SK-N-SH (cell line): ENCODE results near the gene RGS6. TPM values are rescaled to one million over a fixed set of nuclear protein-coding genes. Genes with fewer than 3 reads are reported as not detected.

Experiments
- CTCF ChIA-PET: fragments of 300-600, 350-600 bp; formaldehyde crosslinking; extraction: SDS; loops from one replicate; lab custom pipeline; 2021; lab: Yijun Ruan, JAX
- POLR2A ChIA-PET: fragments of 350-600 bp; sonication (Branson Sonifier 250); formaldehyde crosslinking; extraction: SDS; loops from one replicate; lab custom pipeline; 2020; ENCODE audit warnings: antibody characterized with exemption, inconsistent platforms; lab: Yijun Ruan, JAX
- DNase-seq: peaks from one replicate; pipeline ENCODE4 v3.0.0; 2012
- H2AFZ ChIP-seq: fragments of 200-600 bp; sonication (generic); 2 replicates; pipeline ENCODE4 v1.8.1; 2016; ENCODE audit warnings: antibody characterized with exemption, mild to moderate bottlenecking, low read depth
- H3F3A ChIP-seq: fragments of 200-600 bp; sonication (generic); replicated peaks from 2 replicates; pipeline ENCODE3; 2016; ENCODE audit warnings: antibody characterized with exemption, mild to moderate bottlenecking; ENCODE audit not compliant: insufficient read depth
- H3K27ac ChIP-seq, 2 experiments: fragments of 200-500 bp in 1 of 2; fragments of 200-600 bp in 1 of 2; sonication (Bioruptor generic) in 1 of 2; sonication (generic), shearing (Covaris generic) in 1 of 2; 2 replicates each; pipeline versions ENCODE4 v1.5.1 to v1.6.1; 2014 to 2016; ENCODE audit warnings: low read depth in 2 of 2, inconsistent platforms in 1 of 2, low read length in 1 of 2, mild to moderate bottlenecking in 1 of 2, mixed read lengths in 1 of 2
- H3K27me3 ChIP-seq: fragments of 200-600 bp; sonication (generic), shearing (Covaris generic); 2 replicates; pipeline ENCODE4 v1.6.1; 2016; ENCODE audit warnings: mixed run types; ENCODE audit not compliant: insufficient read depth
- H3K36me3 ChIP-seq, 2 experiments: fragments of 200-500 bp in 1 of 2; fragments of 200-600 bp in 1 of 2; sonication (Bioruptor generic) in 1 of 2; sonication (generic) in 1 of 2; replicated peaks in 1 of 2; 2 replicates each; pipeline versions ENCODE3 to v1.5.1; 2014 to 2016; ENCODE audit warnings: low read length in 1 of 2, mild to moderate bottlenecking in 1 of 2; ENCODE audit not compliant: insufficient read depth in 2 of 2, control insufficient read depth in 1 of 2
- H3K4me1 ChIP-seq, 2 experiments: fragments of 200-500 bp in 1 of 2; fragments of 200-600 bp in 1 of 2; sonication (Bioruptor generic) in 1 of 2; sonication (generic), shearing (Covaris generic) in 1 of 2; 2 replicates each; pipeline versions ENCODE4 v1.5.1 to v1.6.1; 2014 to 2016; ENCODE audit warnings: low read depth in 1 of 2, low read length in 1 of 2, mixed run types in 1 of 2; ENCODE audit not compliant: insufficient read depth in 2 of 2, control insufficient read depth in 1 of 2
- H3K4me2 ChIP-seq: fragments of 200-600 bp; sonication (generic), shearing (Covaris generic); 2 replicates; pipeline ENCODE4 v1.6.1; 2017; ENCODE audit warnings: mixed run types
- H3K4me3 ChIP-seq, 2 experiments: fragments of 200-500 bp in 1 of 2; fragments of 200-600 bp in 1 of 2; sonication (Bioruptor generic) in 1 of 2; sonication (generic), shearing (Covaris generic) in 1 of 2; 2 replicates each; pipeline versions ENCODE4 v1.5.1 to v1.8.1; 2014 to 2016; ENCODE audit warnings: low read depth in 2 of 2, inconsistent platforms in 1 of 2, low read length in 1 of 2, mild to moderate bottlenecking in 1 of 2, mixed read lengths in 1 of 2, moderate library complexity in 1 of 2
- H3K79me2 ChIP-seq: fragments of 200-600 bp; sonication (generic); 2 replicates; pipeline ENCODE4 v1.8.1; 2017; ENCODE audit warnings: mild to moderate bottlenecking; ENCODE audit not compliant: insufficient read depth
- H3K9ac ChIP-seq: fragments of 200-600 bp; sonication (generic); 2 replicates; pipeline ENCODE4 v1.6.1; 2017; ENCODE audit warnings: mixed run types
- H3K9me2 ChIP-seq: fragments of 200-600 bp; sonication (generic); 2 replicates; pipeline ENCODE4 v1.6.1; 2017; ENCODE audit warnings: mixed run types
- H3K9me3 ChIP-seq: fragments of 200-600 bp; sonication (generic); 2 replicates; pipeline ENCODE4 v1.6.1; 2017; ENCODE audit warnings: mixed run types, mild to moderate bottlenecking, moderate library complexity
- H4K20me1 ChIP-seq: fragments of 200-600 bp; sonication (generic); 2 replicates; pipeline ENCODE4 v1.6.1; 2017; ENCODE audit warnings: mild to moderate bottlenecking, mixed run types; ENCODE audit not compliant: insufficient read depth
- ELF1 ChIP-seq: IDR thresholded peaks from 2 replicates; pipeline ENCODE4 v1.4.0; 2012
- FOXM1 ChIP-seq: IDR thresholded peaks from 2 replicates; pipeline ENCODE4 v1.4.0; 2012; ENCODE audit warnings: low read depth, mild to moderate bottlenecking
- GATA2 ChIP-seq: sonication (generic); formaldehyde crosslinking; IDR thresholded peaks from 2 replicates; pipeline ENCODE4 v1.5.0; 2020; ENCODE audit warnings: mild to moderate bottlenecking, missing genetic modification reagents
- JUND ChIP-seq: IDR thresholded peaks from 2 replicates; pipeline ENCODE4 v1.4.0; 2012
- MEF2A ChIP-seq: IDR thresholded peaks from 2 replicates; pipeline ENCODE4 v1.4.0; 2012; ENCODE audit warnings: low read depth, borderline replicate concordance
- MXI1 ChIP-seq: IDR thresholded peaks from 2 replicates; pipeline ENCODE4 v1.6.1; 2012; ENCODE audit warnings: mild to moderate bottlenecking, low read depth, low read length, improper control_type of control experiment
- RAD21 ChIP-seq: IDR thresholded peaks from 2 replicates; pipeline ENCODE4 v1.6.1; 2012; ENCODE audit warnings: mild to moderate bottlenecking, low read length
- RCOR1 ChIP-seq: fragments of 150-350 bp; IDR thresholded peaks from 2 replicates; pipeline ENCODE4 v1.6.1; 2017; ENCODE audit warnings: antibody characterized with exemption, low read length
- RFX5 ChIP-seq: IDR thresholded peaks from 2 replicates; pipeline ENCODE4 v1.6.1; 2012; ENCODE audit warnings: mild to moderate bottlenecking, improper control_type of control experiment, low read length
- TAF1 ChIP-seq: IDR thresholded peaks from 2 replicates; pipeline ENCODE4 v1.6.1; 2012; ENCODE audit warnings: low read depth, mild to moderate bottlenecking, low read length, moderate library complexity, borderline replicate concordance
- WGBS: methylation state at CpG from one replicate; pipeline ENCODE4 v1.1.6; 2017; ENCODE audit warnings: low lambda C conversion rate; 5-methylcytosine and 5-hydroxymethylcytosine counted together
- polyA plus RNA-seq, 3 experiments: library from polyadenylated mRNA; depleted of rRNA; stranded (reverse); fragments of >200 nt; gene quantifications; 2 replicates each; pipeline ENCODE4 v1.2.3, GENCODE V29; 2012
- TF ChIP-seq, protein P1 (sequence below): fragments of 150-350 bp; IDR thresholded peaks from 2 replicates; pipeline ENCODE4 v1.6.1; 2017; ENCODE audit warnings: antibody characterized with exemption, low read length, low read depth, borderline replicate concordance
- TF ChIP-seq, protein P2 (sequence below): fragments of 200-600 bp; sonication (generic); IDR thresholded peaks from 2 replicates; pipeline ENCODE4 v1.6.1; 2017; ENCODE audit warnings: antibody characterized with exemption, mild to moderate bottlenecking, moderate library complexity
- TF ChIP-seq, protein P3 (sequence below): IDR thresholded peaks from 2 replicates; pipeline ENCODE4 v1.6.1; 2012; ENCODE audit warnings: mild to moderate bottlenecking, low read depth, low read length, moderate library complexity
- TF ChIP-seq, protein P4 (sequence below): IDR thresholded peaks from 2 replicates; pipeline ENCODE4 v1.4.0; 2012; ENCODE audit warnings: low read depth
- TF ChIP-seq, protein P5 (sequence below): IDR thresholded peaks from 2 replicates; pipeline ENCODE4; 2012

RGS6 gene
- polyA plus RNA-seq, 1 of the 3 experiments (the other 2 are of a cell fraction) = not detected

DNA sequence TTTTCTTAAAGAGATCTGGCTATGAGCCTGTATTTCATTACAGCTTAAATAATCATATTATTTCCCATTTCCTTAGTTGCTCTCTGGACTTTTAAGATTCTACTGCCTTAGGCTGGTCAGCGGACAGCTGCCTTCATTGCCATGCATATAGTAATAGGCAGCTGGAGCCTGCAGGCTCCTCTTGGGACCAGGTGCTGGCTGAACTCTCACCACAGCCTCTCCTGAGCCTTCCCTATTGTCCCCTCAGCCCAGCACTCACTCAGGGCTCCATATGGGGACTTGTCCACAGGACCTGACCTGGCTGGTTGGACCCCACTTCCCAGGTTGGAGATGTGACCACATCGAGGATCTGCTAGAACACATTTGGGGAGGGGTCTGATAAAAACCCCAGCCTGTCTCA is 556.3 kb downstream of the RGS6 start:
- Histone ChIP-seq H3K9me2 (no peaks in the 10 kb centered on the region), H3K79me2 (no peaks in the 10 kb centered on the region), H2AFZ (no peak overlapping the region), H3K9ac (no peak overlapping the region), H3F3A (no peaks in the 10 kb centered on the region), H3K4me3 (no peak overlapping the region), H4K20me1 (no peaks in the 10 kb centered on the region), H3K27me3 (no peaks in the 10 kb centered on the region), H3K9me3 (no peaks in the 10 kb centered on the region), H3K4me1 (no peaks in the 10 kb centered on the region; a peak in 1 of 4 replicates), H3K4me2 (no peak overlapping the region), H3K27ac (no peak overlapping the region), H3K36me3 (no peaks in the 10 kb centered on the region)
- TF ChIP-seq FOXM1 (no peak), GATA2 (CRISPR knock-in tag) (no peak), JUND (no peak), TAF1 (no peak), RAD21 (no peak), MEF2A (no peak)
- TF ChIP-seq, protein P1, sequence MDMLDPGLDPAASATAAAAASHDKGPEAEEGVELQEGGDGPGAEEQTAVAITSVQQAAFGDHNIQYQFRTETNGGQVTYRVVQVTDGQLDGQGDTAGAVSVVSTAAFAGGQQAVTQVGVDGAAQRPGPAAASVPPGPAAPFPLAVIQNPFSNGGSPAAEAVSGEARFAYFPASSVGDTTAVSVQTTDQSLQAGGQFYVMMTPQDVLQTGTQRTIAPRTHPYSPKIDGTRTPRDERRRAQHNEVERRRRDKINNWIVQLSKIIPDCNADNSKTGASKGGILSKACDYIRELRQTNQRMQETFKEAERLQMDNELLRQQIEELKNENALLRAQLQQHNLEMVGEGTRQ = no peak
- ChIA-PET POLR2A (no interaction called here), CTCF (interaction anchor here (1.3 kb wide), 2 partner anchors 26 to 67 kb away, joined by 4 to 5 read pairs; no protein-coding TSS in a partner anchor)
- no peak for DNase-seq
- WGBS = 12% methylated on average over 2 of the region's 2 CpGs

DNA sequence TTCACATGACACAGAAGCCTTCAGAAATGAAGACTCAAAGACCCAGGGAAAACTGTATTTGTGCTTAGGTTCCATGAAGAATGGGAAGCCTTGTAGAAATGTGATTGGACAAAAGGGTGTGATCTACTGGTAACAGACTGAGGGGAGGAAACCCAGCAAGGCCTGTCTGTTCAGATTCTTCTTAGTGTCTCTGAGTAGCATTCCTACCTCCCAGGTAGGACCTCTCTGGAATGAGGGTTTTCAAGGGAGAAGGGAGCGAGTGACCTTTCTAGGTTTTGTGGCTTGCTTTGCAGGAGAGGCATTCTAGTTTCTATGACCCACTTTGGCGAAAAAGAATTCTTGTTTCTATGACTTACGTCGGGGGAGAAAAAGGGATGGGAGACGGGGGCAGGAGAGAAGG is 560.0 kb downstream of the RGS6 start:
- no peaks in the 10 kb centered on the region for H4K20me1 ChIP-seq
- ChIA-PET CTCF (no interaction called here), POLR2A (no interaction called here)
- no peaks in the 10 kb centered on the region; a peak in 1 of 4 replicates for H3K4me1 ChIP-seq
- H3F3A ChIP-seq = no peaks in the 10 kb centered on the region
- WGBS = 54% methylated on average over 5 of the region's 5 CpGs
- H2AFZ ChIP-seq = no peak overlapping the region
- H3K36me3 ChIP-seq = no peaks in the 10 kb centered on the region
- H3K9me3 ChIP-seq = no peaks in the 10 kb centered on the region
- no peak for DNase-seq
- H3K4me2 ChIP-seq = no peak overlapping the region
- no peaks in the 10 kb centered on the region for H3K9me2 ChIP-seq
- TF ChIP-seq, protein P2, sequence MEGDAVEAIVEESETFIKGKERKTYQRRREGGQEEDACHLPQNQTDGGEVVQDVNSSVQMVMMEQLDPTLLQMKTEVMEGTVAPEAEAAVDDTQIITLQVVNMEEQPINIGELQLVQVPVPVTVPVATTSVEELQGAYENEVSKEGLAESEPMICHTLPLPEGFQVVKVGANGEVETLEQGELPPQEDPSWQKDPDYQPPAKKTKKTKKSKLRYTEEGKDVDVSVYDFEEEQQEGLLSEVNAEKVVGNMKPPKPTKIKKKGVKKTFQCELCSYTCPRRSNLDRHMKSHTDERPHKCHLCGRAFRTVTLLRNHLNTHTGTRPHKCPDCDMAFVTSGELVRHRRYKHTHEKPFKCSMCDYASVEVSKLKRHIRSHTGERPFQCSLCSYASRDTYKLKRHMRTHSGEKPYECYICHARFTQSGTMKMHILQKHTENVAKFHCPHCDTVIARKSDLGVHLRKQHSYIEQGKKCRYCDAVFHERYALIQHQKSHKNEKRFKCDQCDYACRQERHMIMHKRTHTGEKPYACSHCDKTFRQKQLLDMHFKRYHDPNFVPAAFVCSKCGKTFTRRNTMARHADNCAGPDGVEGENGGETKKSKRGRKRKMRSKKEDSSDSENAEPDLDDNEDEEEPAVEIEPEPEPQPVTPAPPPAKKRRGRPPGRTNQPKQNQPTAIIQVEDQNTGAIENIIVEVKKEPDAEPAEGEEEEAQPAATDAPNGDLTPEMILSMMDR = no peak
- TF ChIP-seq, protein P3, sequence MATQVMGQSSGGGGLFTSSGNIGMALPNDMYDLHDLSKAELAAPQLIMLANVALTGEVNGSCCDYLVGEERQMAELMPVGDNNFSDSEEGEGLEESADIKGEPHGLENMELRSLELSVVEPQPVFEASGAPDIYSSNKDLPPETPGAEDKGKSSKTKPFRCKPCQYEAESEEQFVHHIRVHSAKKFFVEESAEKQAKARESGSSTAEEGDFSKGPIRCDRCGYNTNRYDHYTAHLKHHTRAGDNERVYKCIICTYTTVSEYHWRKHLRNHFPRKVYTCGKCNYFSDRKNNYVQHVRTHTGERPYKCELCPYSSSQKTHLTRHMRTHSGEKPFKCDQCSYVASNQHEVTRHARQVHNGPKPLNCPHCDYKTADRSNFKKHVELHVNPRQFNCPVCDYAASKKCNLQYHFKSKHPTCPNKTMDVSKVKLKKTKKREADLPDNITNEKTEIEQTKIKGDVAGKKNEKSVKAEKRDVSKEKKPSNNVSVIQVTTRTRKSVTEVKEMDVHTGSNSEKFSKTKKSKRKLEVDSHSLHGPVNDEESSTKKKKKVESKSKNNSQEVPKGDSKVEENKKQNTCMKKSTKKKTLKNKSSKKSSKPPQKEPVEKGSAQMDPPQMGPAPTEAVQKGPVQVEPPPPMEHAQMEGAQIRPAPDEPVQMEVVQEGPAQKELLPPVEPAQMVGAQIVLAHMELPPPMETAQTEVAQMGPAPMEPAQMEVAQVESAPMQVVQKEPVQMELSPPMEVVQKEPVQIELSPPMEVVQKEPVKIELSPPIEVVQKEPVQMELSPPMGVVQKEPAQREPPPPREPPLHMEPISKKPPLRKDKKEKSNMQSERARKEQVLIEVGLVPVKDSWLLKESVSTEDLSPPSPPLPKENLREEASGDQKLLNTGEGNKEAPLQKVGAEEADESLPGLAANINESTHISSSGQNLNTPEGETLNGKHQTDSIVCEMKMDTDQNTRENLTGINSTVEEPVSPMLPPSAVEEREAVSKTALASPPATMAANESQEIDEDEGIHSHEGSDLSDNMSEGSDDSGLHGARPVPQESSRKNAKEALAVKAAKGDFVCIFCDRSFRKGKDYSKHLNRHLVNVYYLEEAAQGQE = no peak
- TF ChIP-seq, protein P4, sequence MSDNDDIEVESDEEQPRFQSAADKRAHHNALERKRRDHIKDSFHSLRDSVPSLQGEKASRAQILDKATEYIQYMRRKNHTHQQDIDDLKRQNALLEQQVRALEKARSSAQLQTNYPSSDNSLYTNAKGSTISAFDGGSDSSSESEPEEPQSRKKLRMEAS = no peak
- TF ChIP-seq, protein P1 = no peak
- TF ChIP-seq RAD21 (no peak), FOXM1 (no peak), ELF1 (no peak), RCOR1 (no peak), RFX5 (no peak), MXI1 (no peak)
- TF ChIP-seq, protein P5, sequence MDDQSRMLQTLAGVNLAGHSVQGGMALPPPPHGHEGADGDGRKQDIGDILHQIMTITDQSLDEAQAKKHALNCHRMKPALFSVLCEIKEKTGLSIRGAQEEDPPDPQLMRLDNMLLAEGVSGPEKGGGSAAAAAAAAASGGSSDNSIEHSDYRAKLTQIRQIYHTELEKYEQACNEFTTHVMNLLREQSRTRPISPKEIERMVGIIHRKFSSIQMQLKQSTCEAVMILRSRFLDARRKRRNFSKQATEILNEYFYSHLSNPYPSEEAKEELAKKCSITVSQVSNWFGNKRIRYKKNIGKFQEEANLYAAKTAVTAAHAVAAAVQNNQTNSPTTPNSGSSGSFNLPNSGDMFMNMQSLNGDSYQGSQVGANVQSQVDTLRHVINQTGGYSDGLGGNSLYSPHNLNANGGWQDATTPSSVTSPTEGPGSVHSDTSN = no peak
- no peak overlapping the region for H3K9ac ChIP-seq
- H3K27ac ChIP-seq = no peak overlapping the region
- no peaks in the 10 kb centered on the region for H3K79me2 ChIP-seq
- H3K4me3 ChIP-seq = no peak overlapping the region
- H3K27me3 ChIP-seq = no peaks in the 10 kb centered on the region
